ENCODE measurements around the gene PKP3.

PKP3 gene

DNA sequence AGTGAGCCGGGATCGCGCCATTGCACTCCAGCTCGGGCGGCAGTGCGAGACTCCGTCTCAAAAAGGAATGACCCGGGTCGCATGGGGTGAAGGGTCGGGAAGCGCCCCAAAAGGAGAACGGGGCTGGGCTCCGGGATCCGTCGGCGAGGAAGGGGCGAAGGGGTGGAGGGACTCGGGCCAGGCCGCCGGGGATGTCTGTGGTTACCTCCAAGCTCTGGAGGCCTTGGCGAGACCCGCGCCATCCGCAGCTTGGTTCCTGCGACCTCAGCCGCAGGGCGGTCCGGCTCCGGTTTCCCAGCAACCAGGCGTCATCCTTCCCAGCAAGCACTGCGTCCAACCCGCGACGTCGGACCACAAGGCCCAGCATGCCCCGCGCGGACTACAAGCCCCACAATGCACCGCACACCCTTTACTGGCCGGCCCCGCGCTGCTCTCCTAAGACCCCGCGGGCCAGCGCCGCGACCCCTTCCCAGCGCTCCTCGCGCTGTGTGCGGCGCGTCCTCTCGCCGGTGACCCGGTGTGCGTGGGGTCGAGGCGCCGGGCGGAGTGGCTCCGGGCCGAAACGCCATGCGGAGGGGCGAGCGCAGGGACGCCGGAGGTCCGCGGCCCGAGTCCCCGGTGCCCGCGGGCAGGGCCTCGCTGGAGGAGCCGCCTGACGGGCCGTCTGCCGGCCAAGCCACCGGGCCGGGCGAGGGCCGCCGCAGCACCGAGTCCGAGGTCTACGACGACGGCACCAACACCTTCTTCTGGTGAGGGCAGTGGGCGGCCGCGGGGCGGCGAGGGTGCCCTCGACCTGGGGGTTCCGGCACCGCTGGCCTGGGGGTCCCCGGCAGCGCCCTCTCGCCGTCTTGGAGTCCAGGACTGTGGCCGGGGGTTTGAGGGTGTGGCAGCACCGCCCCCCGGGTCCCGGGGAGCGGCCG is 56.1 kb downstream of the PKP3 start, which contains the start of gene PTDSS2:
Gene PTDSS2 (plus strand): TSS at position 391 of the 920 bp plus-strand sequence. CDS start 177 bp downstream, at position 568.
- peak; percentile 96 for DNase-seq

DNA sequence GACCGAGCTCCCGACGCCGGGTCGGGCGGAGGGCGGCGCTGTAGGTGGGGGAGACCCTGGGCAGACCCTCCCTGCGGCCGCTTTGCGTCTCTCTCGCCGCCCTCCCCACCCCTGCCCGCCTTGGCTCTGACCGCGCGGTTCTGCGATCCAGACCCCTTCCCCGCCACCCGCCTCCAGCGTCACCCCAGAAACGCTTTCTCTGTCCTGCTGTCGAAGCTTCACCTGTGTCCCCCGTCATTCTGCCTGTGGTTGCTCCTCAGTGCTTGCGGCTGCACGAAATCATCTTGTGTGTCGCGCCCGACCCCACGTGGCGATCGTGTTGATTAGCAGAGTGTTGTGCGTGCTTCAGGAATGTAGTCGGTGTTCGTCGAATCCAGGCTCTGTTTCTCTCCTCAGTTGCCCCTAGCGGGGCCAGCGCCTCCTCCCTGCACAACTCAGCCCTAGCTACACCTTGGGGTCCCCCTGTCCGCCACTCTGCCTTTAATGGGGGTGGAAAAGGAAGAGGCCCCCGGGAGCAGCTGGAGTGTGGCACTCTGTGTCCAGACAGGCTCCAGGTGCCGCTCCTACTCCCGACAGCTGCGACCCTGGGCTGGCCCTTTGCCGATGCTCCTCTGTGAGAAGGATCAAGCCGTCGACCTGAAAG is 56.9 kb downstream of the PKP3 start:
- DNase-seq = peak; percentile 73

DNA sequence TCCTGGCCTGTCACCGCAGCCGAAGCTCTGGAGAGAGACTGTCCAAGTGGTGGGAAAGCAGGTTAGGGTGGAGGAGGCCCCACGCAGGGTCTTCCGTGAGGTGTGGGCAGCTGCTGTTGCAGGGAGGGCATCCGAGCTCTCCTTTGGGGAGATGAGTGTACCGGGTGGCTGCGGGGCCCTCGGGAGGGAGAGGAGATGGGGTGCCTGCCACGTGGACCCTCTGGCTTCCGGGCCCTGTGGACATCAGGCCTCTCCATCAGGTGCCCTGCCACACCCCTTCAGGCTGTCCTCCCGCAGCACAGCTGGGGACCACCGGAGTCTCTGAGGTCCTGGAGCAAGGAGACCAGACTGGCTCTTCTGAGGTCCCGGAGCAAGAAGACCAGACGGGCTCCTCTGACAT is 57.7 kb downstream of the PKP3 start:
- DNase-seq = no peak

DNA sequence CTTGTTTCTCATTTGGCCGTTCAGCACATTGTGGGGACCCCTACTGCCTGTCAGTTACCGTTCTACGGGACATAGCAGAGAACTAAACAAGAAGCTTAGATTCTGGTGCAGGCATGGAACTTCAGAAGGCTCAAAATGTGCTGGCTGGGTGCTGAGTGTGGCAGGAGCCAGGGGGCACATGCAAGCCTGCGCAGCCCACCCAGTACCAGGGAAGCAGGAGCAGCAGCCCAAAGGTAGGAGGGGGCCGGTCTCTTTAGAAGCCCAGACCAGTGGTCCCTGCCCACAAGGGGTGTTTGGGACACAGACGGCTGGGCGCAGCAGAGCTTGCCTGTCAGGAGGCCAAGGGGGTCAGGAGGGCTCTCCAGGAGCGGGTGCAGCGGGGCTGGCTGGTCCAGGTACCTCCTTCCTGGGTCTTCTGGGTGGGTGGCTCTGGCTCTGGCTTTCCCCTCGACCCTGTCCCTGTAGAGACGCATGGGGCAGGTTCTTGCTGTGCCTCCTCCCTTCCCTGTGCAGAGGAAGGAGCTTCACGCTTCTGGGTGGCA is 58.3 kb downstream of the PKP3 start:
- DNase-seq = no peak

DNA sequence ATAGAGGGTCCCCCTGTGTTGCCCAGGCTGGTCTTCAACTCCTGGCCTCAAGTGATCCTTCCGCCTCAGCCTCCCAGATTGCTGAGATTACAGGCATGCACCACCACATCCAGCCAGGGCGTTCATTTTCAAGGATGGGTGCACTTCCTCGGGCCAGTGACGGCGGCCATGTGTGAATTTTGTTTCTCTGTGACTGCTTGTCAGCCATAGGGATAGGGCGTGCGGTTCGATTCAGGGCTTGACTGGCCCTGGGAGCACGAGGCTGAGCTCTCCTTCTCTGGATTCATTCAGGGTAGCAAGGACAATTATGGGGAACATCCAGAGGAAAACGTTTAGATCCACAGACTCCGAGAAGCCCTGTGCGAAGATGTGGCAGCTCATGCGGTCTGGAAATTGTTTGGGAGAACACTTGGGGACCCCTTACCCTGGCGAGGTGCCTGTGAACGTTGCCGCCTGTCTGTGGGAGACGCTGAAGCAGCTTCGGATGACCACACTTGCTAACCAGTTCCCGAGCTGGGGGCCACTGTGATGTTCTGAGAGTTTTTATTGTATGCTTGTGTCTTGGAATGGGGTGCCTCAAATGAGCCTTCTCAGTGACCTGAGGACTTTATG is 59.0 kb downstream of the PKP3 start:
- no peak for DNase-seq

DNA sequence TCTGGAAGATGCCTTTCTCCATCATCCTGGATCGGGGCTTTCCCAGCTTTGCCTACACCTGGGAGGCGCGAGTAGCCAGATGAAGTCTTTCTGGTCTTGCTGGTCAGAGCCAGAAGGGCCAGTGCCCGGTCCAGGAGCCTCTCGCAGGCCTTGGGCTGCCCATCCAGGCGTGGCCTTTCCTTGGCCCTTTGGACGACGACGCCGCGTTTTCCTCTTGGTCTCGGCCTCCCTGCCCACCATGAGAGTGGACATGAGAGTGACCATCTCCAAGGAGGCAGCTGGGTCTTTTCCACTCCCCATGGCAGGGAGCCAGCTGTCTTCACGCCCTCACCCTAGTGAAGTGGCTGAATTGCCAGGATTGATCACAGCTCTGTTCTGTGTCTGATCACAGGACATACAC is 59.6 kb downstream of the PKP3 start:
- DNase-seq = no peak

DNA sequence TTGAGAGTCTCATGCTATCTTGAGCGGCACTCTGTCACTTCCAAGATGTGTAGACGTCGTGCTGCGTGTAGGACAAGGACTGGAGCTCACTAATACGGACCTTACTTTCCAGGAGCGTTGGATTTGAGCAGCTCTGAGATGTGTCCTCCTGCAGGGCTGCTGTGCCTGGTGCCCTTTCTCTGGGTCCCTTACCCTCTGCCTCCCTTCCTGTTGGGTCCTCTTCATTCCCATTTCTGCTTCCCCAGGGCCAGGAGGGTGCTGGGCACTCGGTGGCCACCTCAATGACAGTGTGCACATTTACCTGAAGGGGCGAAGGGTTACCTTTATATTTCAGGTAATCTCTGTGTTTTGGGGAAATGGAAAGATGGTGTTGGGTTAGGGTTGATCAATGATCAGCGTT is 60.0 kb downstream of the PKP3 start:
- no peak for DNase-seq

Data from right forelimb (tissue), 1 donor.